PFSK-1 (cell line): Measurements from ENCODE around the gene TMEM121B.

Source experiments
- FOXP2 ChIP-seq: optimal IDR thresholded peaks from 2 replicates; pipeline ENCODE3; 2011; ENCODE audit warnings: borderline replicate concordance, control low read depth, inconsistent platforms; ENCODE audit not compliant: insufficient read depth; ENCODE audit errors: extremely low read length, extremely low read depth
- POLR2AphosphoS5 ChIP-seq: IDR thresholded peaks from 2 replicates; pipeline ENCODE4 v1.6.1; 2012; ENCODE audit warnings: low read depth, mild to moderate bottlenecking, control low read depth, low read length, moderate library complexity
- REST ChIP-seq, 2 experiments: IDR thresholded peaks; 2 replicates each; pipeline versions ENCODE4 v1.6.1 to v1.8.0; 2011 to 2012; ENCODE audit warnings: low read depth in 2 of 2, low read length in 2 of 2, control low read depth in 1 of 2, inconsistent platforms in 1 of 2, mild to moderate bottlenecking in 1 of 2, moderate library complexity in 1 of 2; ENCODE audit not compliant: insufficient read depth in 1 of 2
- SIN3A ChIP-seq: IDR thresholded peaks from 2 replicates; pipeline ENCODE4 v1.6.1; 2012; ENCODE audit warnings: mild to moderate bottlenecking, low read length, moderate library complexity, borderline replicate concordance; ENCODE audit not compliant: insufficient read depth
- TAF1 ChIP-seq: IDR thresholded peaks from 2 replicates; pipeline ENCODE4 v1.6.1; 2012; ENCODE audit warnings: low read length, control low read depth, borderline replicate concordance; ENCODE audit not compliant: insufficient read depth

TMEM121B gene

DNA sequence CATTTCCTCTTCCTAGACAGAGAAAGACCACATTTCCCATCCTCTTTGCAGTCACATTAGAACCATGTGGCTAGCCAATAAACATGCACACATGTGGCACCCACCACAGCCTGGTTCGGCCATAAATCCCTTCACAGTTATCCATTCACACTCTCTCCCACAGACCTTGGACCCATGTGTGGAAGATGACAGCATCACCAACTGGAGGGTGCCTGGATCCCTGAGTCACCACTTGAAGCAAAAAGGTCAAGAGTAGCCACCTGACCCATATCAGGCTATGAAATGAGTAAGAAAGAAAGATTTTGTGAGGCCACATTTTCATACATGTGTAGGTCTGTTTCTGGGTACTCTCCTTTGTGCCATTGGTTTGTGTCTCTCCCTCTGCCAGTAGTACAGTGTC lies 9.0 kb upstream of the TMEM121B start:
- TF ChIP-seq FOXP2 (no peak), POLR2AphosphoS5 (no peak), REST (IDR thresholded peaks at IDR 0.05; ENCODE audit: insufficient read depth in 1 of 2, low read depth in 2 of 2, low read length in 2 of 2) (no peak), TAF1 (no peak), SIN3A (no peak)

GRCh38 chr22:17120711-17121232 lies 388 bp downstream of the TMEM121B start:
- TF ChIP-seq POLR2AphosphoS5 (no peak), REST (IDR thresholded peaks at IDR 0.05; ENCODE audit: insufficient read depth in 1 of 2, low read depth in 2 of 2, low read length in 2 of 2) (0 out of 4 replicates have a peak, but pooled peaks of 1 of the 2 experiments have one; percentile 11)

- TF ChIP-seq SIN3A (peak; percentile 83; the same call in 1 of the 2 replicates), REST (IDR thresholded peaks at IDR 0.05; ENCODE audit: insufficient read depth in 1 of 2, low read depth in 2 of 2, low read length in 2 of 2) (peak; percentile 94 to 97), POLR2AphosphoS5 (no peak), FOXP2 (peak; percentile 31)
Measured at GRCh38 chr22:17120281-17120680, 879 bp downstream of the TMEM121B start.

DNA sequence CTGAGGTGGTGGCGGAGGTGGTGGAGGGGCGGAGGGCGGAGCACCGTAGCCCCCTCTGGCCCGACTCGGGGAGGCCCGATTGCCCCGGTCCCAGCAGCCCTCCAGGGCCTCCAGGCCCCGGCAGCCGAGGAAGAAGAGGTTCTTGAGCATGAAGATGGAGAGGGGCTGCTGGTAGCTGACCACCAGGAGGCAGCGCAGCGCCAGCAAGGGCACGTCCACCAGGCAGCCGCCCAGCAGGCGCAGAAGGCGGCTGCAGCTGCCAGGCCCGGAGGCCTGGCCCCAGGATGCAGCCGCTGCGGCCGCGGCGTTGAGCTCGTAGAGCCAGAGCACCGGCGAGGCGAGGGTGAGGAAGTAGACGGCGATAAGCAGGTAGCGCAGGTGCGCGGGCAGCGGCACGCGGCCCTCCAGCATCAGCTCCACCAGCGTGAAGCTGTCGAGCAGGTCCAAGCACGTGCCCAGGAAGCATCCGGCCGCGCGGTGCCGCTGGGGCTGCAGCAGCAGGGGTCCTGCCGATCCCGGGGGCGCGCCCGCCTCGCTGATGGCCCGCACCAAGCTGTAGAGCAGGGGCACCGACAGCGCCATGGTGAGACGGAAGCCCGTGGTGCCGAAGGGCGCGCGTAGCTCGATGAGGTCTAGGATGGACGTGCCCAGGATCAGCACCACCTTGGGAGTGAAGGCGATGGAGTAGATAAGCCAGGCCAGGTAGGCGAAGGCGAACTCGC lies 1.5 kb downstream of the TMEM121B start:
- peak; percentile 6 to 7; a peak in 1 of 4 replicates for TF ChIP-seq REST (IDR thresholded peaks at IDR 0.05; ENCODE audit: insufficient read depth in 1 of 2, low read depth in 2 of 2, low read length in 2 of 2)
- TF ChIP-seq FOXP2: no peak

- TF ChIP-seq SIN3A (no peak), REST (IDR thresholded peaks at IDR 0.05; ENCODE audit: insufficient read depth in 1 of 2, low read depth in 2 of 2, low read length in 2 of 2) (no peak), TAF1 (no peak), FOXP2 (no peak), POLR2AphosphoS5 (no peak)
Measured at GRCh38 chr22:17118342-17118741, 2.8 kb downstream of the TMEM121B start.
